ENCODE measurements around the gene MVK.

- no peak for TF ChIP-seq CTCF (conservative IDR thresholded peaks at IDR 0.05 in 1 of 2, IDR thresholded peaks at IDR 0.05 in 1 of 2; ENCODE audit: low read depth in 1 of 2, low read length in 2 of 2)
- no peak for TF ChIP-seq EZH2 (IDR thresholded peaks at IDR 0.05; ENCODE audit: low read length, missing control alignments)
Measured at GRCh38 chr12:109550281-109550680, 23.3 kb upstream of the MVK start.

Data from fibroblast of lung (primary cell).